Measurements from ENCODE around the gene SEMA5B.

The SEMA5B gene

DNA sequence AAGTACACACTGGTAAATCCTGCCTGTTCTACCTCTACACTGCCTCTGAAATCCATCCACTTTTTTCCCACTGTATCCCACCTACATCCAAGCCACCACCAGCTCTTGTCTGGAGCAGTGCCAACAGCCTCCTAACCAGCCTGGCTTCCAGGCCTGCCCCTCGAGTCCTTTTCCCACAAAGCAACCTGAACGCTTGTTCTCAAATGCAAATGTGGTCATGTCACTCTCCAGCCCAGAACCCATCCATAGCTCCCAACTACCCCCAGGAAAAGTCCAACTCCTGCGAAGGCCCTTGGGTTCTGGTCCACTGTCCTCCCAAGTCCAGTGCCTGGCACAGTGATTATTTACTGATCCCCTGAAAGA lies 83.8 kb downstream of the SEMA5B start:
- Histone ChIP-seq H3K36me3 (replicated peaks) (no peaks in the 10 kb centered on the region), H3K27me3 (replicated peaks) (no peaks in the 10 kb centered on the region), H3K27ac (no peak overlapping the region), H3K4me3 (ENCODE audit: low read depth, low read length) (no peak overlapping the region)
- TF ChIP-seq, protein P1, sequence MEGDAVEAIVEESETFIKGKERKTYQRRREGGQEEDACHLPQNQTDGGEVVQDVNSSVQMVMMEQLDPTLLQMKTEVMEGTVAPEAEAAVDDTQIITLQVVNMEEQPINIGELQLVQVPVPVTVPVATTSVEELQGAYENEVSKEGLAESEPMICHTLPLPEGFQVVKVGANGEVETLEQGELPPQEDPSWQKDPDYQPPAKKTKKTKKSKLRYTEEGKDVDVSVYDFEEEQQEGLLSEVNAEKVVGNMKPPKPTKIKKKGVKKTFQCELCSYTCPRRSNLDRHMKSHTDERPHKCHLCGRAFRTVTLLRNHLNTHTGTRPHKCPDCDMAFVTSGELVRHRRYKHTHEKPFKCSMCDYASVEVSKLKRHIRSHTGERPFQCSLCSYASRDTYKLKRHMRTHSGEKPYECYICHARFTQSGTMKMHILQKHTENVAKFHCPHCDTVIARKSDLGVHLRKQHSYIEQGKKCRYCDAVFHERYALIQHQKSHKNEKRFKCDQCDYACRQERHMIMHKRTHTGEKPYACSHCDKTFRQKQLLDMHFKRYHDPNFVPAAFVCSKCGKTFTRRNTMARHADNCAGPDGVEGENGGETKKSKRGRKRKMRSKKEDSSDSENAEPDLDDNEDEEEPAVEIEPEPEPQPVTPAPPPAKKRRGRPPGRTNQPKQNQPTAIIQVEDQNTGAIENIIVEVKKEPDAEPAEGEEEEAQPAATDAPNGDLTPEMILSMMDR (IDR thresholded peaks at IDR 0.05; ENCODE audit: low read depth, low read length, missing control alignments), result no peak
- in situ Hi-C loops (cut with HindIII; ENCODE audit: low pct_ligation_motif_present, low sequenced_read_pairs), result no loop called here
- no peak for DNase-seq

DNA sequence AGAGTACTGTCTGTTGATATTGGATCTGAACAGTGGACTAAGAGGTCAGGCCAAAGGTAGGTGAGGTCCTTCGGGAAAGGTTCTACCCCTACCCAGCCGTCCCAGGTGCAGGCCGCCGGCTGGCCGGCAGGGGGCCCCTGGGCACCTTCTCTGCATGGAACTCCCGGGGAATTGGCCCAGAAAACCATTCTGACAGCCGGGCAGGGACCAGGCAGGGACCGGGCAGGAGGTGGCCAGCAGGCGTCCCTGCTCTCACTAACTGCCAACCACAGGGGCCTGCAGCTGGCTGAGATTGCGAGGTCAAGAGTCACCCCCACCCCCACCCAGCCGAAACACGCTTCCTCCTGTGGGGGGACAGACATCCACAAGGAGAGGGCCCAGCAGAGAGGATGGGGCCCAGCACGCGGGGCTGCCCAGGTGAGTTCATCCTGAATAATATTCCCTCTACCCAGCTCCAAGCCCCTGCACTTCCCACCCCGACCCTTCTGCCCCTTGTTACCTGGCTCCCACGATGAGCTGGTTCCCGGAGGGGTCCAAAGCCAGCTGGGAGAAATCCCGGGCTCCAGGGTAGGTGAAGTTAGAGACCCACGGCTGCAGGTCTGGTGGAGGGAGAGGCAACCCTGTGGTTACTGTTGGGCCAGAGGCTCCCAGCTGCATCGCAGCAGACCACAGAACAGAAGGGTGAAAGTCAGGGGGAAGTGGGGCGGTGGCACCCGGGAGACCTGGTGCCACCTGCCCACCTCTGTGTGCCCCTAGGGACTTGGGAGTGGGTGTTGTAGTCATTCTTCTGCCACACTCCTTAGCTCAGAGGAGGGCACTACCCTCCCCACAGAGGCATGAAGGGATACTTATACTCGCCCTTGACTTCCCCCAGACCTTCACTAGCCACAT lies 84.4 kb downstream of the SEMA5B start:
- in situ Hi-C loops (cut with HindIII; ENCODE audit: low pct_ligation_motif_present, low sequenced_read_pairs), result no loop called here

DNA sequence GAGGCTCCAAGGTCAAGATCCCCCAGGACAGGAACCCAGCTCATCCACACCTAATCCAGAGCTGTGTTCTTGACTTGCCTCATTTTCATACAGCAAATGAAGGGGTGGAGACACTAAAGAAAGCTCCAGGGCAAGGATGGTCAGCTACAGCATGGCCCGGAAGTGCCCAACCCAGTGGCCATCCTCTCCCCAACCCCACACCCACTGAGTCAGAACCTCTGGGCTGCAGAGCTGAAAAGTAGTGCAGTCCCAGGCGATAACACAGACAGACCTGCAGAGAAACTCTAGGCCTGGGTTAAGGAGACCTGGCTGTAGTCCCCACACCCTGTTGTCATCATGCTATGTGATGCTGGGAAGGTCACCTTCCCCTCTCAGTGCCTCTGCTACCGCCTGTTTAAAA lies 85.3 kb downstream of the SEMA5B start:
- TF ChIP-seq, protein P1 (IDR thresholded peaks at IDR 0.05; ENCODE audit: low read depth, low read length, missing control alignments), result no peak
- in situ Hi-C loops (cut with HindIII; ENCODE audit: low pct_ligation_motif_present, low sequenced_read_pairs), result no loop called here

More for the DNA sequence above, 84.4 kb downstream of the SEMA5B start:
- Histone ChIP-seq H3K4me3 (ENCODE audit: low read depth, low read length) (no peak overlapping the region), H3K27ac (no peak overlapping the region), H3K36me3 (replicated peaks) (no peaks in the 10 kb centered on the region), H3K27me3 (replicated peaks) (no peaks in the 10 kb centered on the region)
- TF ChIP-seq, protein P1 (IDR thresholded peaks at IDR 0.05; ENCODE audit: low read depth, low read length, missing control alignments), result peak; percentile 99
- DNase-seq, result peak; percentile 55

GRCh38 chr3:122941228-122942206 lies 86.0 kb downstream of the SEMA5B start:
- no peak for DNase-seq
- Histone ChIP-seq H3K27me3 (replicated peaks) (no peaks in the 10 kb centered on the region), H3K36me3 (replicated peaks) (no peaks in the 10 kb centered on the region), H3K4me3 (ENCODE audit: low read depth, low read length) (no peak overlapping the region), H3K27ac (no peak overlapping the region)
- in situ Hi-C loops (cut with HindIII; ENCODE audit: low pct_ligation_motif_present, low sequenced_read_pairs), result no loop called here
- TF ChIP-seq, protein P1 (IDR thresholded peaks at IDR 0.05; ENCODE audit: low read depth, low read length, missing control alignments), result peak; percentile 74

More for the DNA sequence above, 85.3 kb downstream of the SEMA5B start:
- Histone ChIP-seq H3K27me3 (replicated peaks) (no peaks in the 10 kb centered on the region), H3K36me3 (replicated peaks) (no peaks in the 10 kb centered on the region), H3K4me3 (ENCODE audit: low read depth, low read length) (no peak overlapping the region), H3K27ac (no peak overlapping the region)
- no peak for DNase-seq

- TF ChIP-seq, protein P1 (IDR thresholded peaks at IDR 0.05; ENCODE audit: low read depth, low read length, missing control alignments), result no peak
- Histone ChIP-seq H3K4me3 (ENCODE audit: low read depth, low read length) (no peak overlapping the region), H3K27me3 (replicated peaks) (no peaks in the 10 kb centered on the region), H3K36me3 (replicated peaks) (no peaks in the 10 kb centered on the region), H3K27ac (no peak overlapping the region)
- in situ Hi-C loops (cut with HindIII; ENCODE audit: low pct_ligation_motif_present, low sequenced_read_pairs), result no loop called here
- DNase-seq, result no peak
Measured at GRCh38 chr3:122940628-122941086, 86.9 kb downstream of the SEMA5B start.

Data from brain microvascular endothelial cell (primary cell).